ENCODE measurements around the gene CMIP.
A peak's percentile ranks its signal among the peaks of the same experiment; 100 is the strongest.

CMIP gene

GRCh38 chr16:81744911-81745310, 300.3 kb downstream of the CMIP start:
- no peak for DNase-seq (ENCODE audit: low read depth)

- peak; percentile 60 for DNase-seq (ENCODE audit: low read depth)
Observed at GRCh38 chr16:81745704-81746558, 301.3 kb downstream of the CMIP start.

- DNase-seq (ENCODE audit: low read depth) = no peak
Observed at GRCh38 chr16:81746566-81746965, 302.0 kb downstream of the CMIP start.

- DNase-seq (ENCODE audit: low read depth) = no peak
Observed at GRCh38 chr16:81748476-81749198, 304.0 kb downstream of the CMIP start.

- no peak for DNase-seq (ENCODE audit: low read depth)
Observed at GRCh38 chr16:81752225-81752875, 307.7 kb downstream of the CMIP start.

- DNase-seq (ENCODE audit: low read depth) = no peak
Observed at GRCh38 chr16:81752876-81753227, 308.2 kb downstream of the CMIP start.

- no peak for DNase-seq (ENCODE audit: low read depth)
Observed at GRCh38 chr16:81754858-81755257, 310.2 kb downstream of the CMIP start.

GRCh38 chr16:81755915-81756614, 311.5 kb downstream of the CMIP start:
- no peak for DNase-seq (ENCODE audit: low read depth)

- DNase-seq (ENCODE audit: low read depth) = no peak
Observed at GRCh38 chr16:81756615-81757356, 312.2 kb downstream of the CMIP start.

- no peak for DNase-seq (ENCODE audit: low read depth)
Observed at GRCh38 chr16:81758376-81758775, 313.8 kb downstream of the CMIP start.
